OCI-LY1 (cell line): ENCODE results near the gene PDXP.
A peak's percentile ranks its signal among the peaks of the same experiment; 100 is the strongest.

Experiments used
- H2AFZ ChIP-seq: fragments of 200-600 bp; sonication (generic), shearing (Covaris generic); 2 replicates; pipeline ENCODE4 v1.6.0; 2014; ENCODE audit warnings: antibody characterized with exemption, mild to moderate bottlenecking, low read length
- H3F3A ChIP-seq: fragments of 200-600 bp; sonication (generic), shearing (Covaris generic); 2 replicates; pipeline ENCODE4 v1.6.0; 2014; ENCODE audit warnings: mild to moderate bottlenecking, antibody characterized with exemption, low read length, moderate library complexity; ENCODE audit not compliant: insufficient read depth
- H3K27ac ChIP-seq: fragments of 200-600 bp; sonication (generic); 2 replicates; pipeline ENCODE4 v1.5.1; 2014; ENCODE audit warnings: low read length, mixed run types, mild to moderate bottlenecking, low read depth; ENCODE audit not compliant: poor library complexity, severe bottlenecking
- H3K27me3 ChIP-seq: fragments of 200-600 bp; sonication (generic); 2 replicates; pipeline ENCODE4 v1.6.0; 2014; ENCODE audit warnings: antibody characterized with exemption, mild to moderate bottlenecking, low read length, moderate library complexity; ENCODE audit not compliant: insufficient read depth
- H3K36me3 ChIP-seq: fragments of 200-600 bp; sonication (generic); 2 replicates; pipeline ENCODE4 v1.6.1; 2014; ENCODE audit warnings: mild to moderate bottlenecking, antibody characterized with exemption, low read length, moderate library complexity, mixed read lengths; ENCODE audit not compliant: insufficient read depth
- H3K4me1 ChIP-seq: fragments of 200-600 bp; sonication (generic); 2 replicates; pipeline ENCODE4 v1.5.1; 2014; ENCODE audit warnings: mild to moderate bottlenecking, low read length, moderate library complexity; ENCODE audit not compliant: insufficient read depth, severe bottlenecking
- H3K4me2 ChIP-seq: fragments of 200-600 bp; sonication (generic), shearing (Covaris generic); 2 replicates; pipeline ENCODE4 v1.6.1; 2014; ENCODE audit warnings: low read length
- H3K4me3 ChIP-seq: fragments of 200-600 bp; sonication (generic); 2 replicates; pipeline ENCODE4 v1.5.1; 2014; ENCODE audit warnings: low read length, low read depth, mild to moderate bottlenecking, mixed read lengths; ENCODE audit not compliant: poor library complexity, severe bottlenecking
- H3K79me2 ChIP-seq: fragments of 200-600 bp; shearing (Covaris generic); 2 replicates; pipeline ENCODE4 v1.6.1; 2016; ENCODE audit warnings: mixed run types, low read length, mixed read lengths; ENCODE audit not compliant: insufficient read depth
- H3K9ac ChIP-seq: fragments of 200-600 bp; sonication (generic), shearing (Covaris generic); 2 replicates; pipeline ENCODE4 v1.6.1; 2014; ENCODE audit warnings: mild to moderate bottlenecking, low read length, mixed read lengths
- H3K9me2 ChIP-seq: fragments of 200-600 bp; sonication (generic), shearing (Covaris generic); 2 replicates; pipeline ENCODE4 v1.6.1; 2014; ENCODE audit warnings: low read depth, mild to moderate bottlenecking, low read length, mixed read lengths
- H3K9me3 ChIP-seq: fragments of 200-600 bp; shearing (Covaris generic); 2 replicates; pipeline ENCODE4 v1.6.1; 2014; ENCODE audit warnings: low read length, mixed read lengths
- H4K20me1 ChIP-seq: fragments of 200-600 bp; sonication (generic), shearing (Covaris generic); 2 replicates; pipeline ENCODE4 v1.6.0; 2016; ENCODE audit warnings: mild to moderate bottlenecking, low read length; ENCODE audit not compliant: insufficient read depth
- CTCF ChIP-seq: fragments of 200-600 bp; sonication (generic), shearing (Covaris generic); IDR thresholded peaks from 2 replicates; pipeline ENCODE4 v1.5.1; 2017; ENCODE audit warnings: mild to moderate bottlenecking, antibody characterized with exemption, low read length, moderate library complexity, mixed read lengths
- EZH2 ChIP-seq: fragments of 200-600 bp; sonication (generic), shearing (Covaris generic); IDR thresholded peaks from 2 replicates; pipeline ENCODE4 v1.8.0; 2017; ENCODE audit warnings: borderline replicate concordance, mixed run types, mild to moderate bottlenecking, antibody characterized with exemption, low read length, moderate library complexity, mixed read lengths

The PDXP gene

GRCh38 chr22:37619991-37620390 is 38.5 kb upstream of the PDXP start:
- Histone ChIP-seq H3K27ac (no peak overlapping the region), H3K79me2 (no peaks in the 10 kb centered on the region), H3K36me3 (peaks cover 59% of the 10 kb centered on the region; the same call in 1 of the 2 replicates), H3K9ac (no peak overlapping the region), H3K9me2 (no peaks in the 10 kb centered on the region), H3F3A (no peaks in the 10 kb centered on the region), H3K4me3 (no peak overlapping the region), H3K27me3 (no peaks in the 10 kb centered on the region), H4K20me1 (no peaks in the 10 kb centered on the region), H2AFZ (no peak overlapping the region), H3K9me3 (no peaks in the 10 kb centered on the region), H3K4me2 (no peak overlapping the region), H3K4me1 (peaks cover 19% of the 10 kb centered on the region)
- TF ChIP-seq CTCF (no peak), EZH2 (no peak)

- no peaks in the 10 kb centered on the region for H3K9me3 ChIP-seq
- no peaks in the 10 kb centered on the region for H3K27me3 ChIP-seq
- H3K79me2 ChIP-seq: no peaks in the 10 kb centered on the region
- H3K4me3 ChIP-seq: no peak overlapping the region
- H3K27ac ChIP-seq: no peak overlapping the region
- no peak overlapping the region for H3K9ac ChIP-seq
- no peaks in the 10 kb centered on the region for H3F3A ChIP-seq
- no peaks in the 10 kb centered on the region for H4K20me1 ChIP-seq
- no peak overlapping the region for H3K4me2 ChIP-seq
- no peak for TF ChIP-seq EZH2
- TF ChIP-seq CTCF: no peak
- H3K4me1 ChIP-seq: peaks cover 25% of the 10 kb centered on the region
- no peaks in the 10 kb centered on the region for H3K9me2 ChIP-seq
- no peak overlapping the region for H2AFZ ChIP-seq
- peaks cover 63% of the 10 kb centered on the region; the same call in 1 of the 2 replicates for H3K36me3 ChIP-seq
Measured at GRCh38 chr22:37621352-37621860, 37.1 kb upstream of the PDXP start.

DNA sequence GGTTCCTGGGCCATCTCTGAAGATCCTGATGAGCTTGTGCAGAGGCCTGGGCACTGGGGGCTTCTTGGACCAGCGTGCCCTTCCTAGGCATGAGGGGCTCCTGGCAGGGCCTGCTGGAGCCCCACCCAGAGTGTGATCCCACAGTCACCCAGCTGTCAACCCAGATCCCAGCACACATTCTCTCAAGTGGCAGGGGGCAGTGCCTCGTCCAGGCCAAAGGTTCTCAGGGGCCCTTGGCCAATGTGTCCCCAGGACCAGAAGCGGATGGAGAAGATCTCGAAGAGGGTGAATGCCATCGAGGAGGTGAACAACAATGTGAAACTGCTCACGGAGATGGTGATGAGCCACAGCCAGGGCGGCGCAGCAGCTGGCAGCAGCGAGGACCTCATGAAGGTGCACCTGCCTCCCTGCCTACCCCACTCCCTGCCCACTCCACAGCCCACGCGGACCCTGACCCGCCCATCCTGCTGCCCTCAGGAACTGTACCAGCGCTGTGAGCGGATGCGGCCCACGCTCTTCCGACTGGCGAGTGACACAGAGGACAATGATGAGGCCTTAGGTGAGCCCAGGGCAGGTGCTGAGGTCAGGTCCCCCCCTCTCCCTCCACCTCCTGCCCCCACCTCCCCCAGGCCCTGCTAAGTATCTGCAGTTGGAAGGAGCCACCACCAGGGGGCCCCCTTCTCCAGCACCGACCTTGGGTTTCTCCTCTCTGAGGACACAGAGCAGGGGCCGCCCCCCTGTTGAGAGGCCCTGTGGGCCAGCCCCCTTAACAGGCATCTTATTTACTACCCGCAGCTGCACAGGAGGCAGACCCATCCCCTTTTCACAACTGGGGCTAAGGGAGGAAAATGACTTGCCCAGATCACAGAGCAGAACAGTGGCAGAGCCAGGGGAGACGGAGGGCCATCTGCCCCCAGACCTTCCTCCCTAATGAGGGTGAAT is 35.2 kb upstream of the PDXP start:
- peaks cover 57% of the 10 kb centered on the region; the same call in 1 of the 2 replicates for H3K36me3 ChIP-seq
- H2AFZ ChIP-seq: no peak overlapping the region
- H3K27me3 ChIP-seq: no peaks in the 10 kb centered on the region
- H3K9ac ChIP-seq: no peak overlapping the region
- no peaks in the 10 kb centered on the region for H3K79me2 ChIP-seq
- no peaks in the 10 kb centered on the region for H3F3A ChIP-seq
- no peaks in the 10 kb centered on the region for H3K9me3 ChIP-seq
- no peak overlapping the region for H3K4me2 ChIP-seq
- H3K4me1 ChIP-seq: peaks cover 33% of the 10 kb centered on the region
- H4K20me1 ChIP-seq: no peaks in the 10 kb centered on the region
- H3K27ac ChIP-seq: peak overlapping the region; percentile 54
- H3K9me2 ChIP-seq: no peaks in the 10 kb centered on the region
- no peak overlapping the region for H3K4me3 ChIP-seq
- TF ChIP-seq CTCF (peak; percentile 87), EZH2 (no peak)
